HepG2 (cell line): ENCODE data around the gene IL1R1. TPM values are rescaled to one million over a fixed set of nuclear protein-coding genes. Genes with fewer than 3 reads are reported as not detected.

Experiments used
- ATAC-seq: fragments of 200-7000 bp; cut with Tn5 transposase; 3 replicates; pipeline ENCODE4 v1.9.1; 2020; ENCODE audit warnings: mild to moderate bottlenecking, moderate library complexity
- BruUV-seq: library from RNA; stranded (reverse); fragments of 400-500 nt; replicated peaks from 2 replicates; lab custom pipeline; 2021; lab: Mats Ljungman, UMichigan
- CTCF ChIA-PET: fragments of 300-600 bp; formaldehyde crosslinking; extraction: SDS; loops from one replicate; lab custom pipeline; 2021; ENCODE audit warnings: low total read pairs, inconsistent platforms, low intra/inter-chr PET ratio; lab: Yijun Ruan, JAX
- POLR2A ChIA-PET: fragments of 350-600 bp; sonication (Branson Sonifier 250); formaldehyde crosslinking; loops from one replicate; lab custom pipeline; 2020; ENCODE audit warnings: antibody characterized with exemption, inconsistent platforms; lab: Yijun Ruan, JAX
- DNase-seq: peaks from one replicate; pipeline ENCODE4 v3.0.0-alpha.2; 2015; ENCODE audit warnings: low spot score
- FAIRE-seq: peaks from 3 replicates; lab custom pipeline; 2011; peaks lifted over from hg19 to GRCh38; lab: Jason Lieb, UNC
- H2AFZ ChIP-seq: one replicate; pipeline ENCODE4 v1.6.1; 2011; ENCODE audit warnings: low read length, inconsistent platforms
- H3K27ac ChIP-seq: fragments of 300-600 bp; 3 replicates; pipeline ENCODE4 v1.8.0; 2011; ENCODE audit warnings: mixed run types, mild to moderate bottlenecking, mixed read lengths, low read length, inconsistent platforms; ENCODE audit not compliant: insufficient read depth; ENCODE audit errors: extremely low read length
- H3K27me3 ChIP-seq, 2 experiments: fragments of 200-600 bp in 1 of 2; 2 replicates in 1 of 2; 3 replicates in 1 of 2; pipeline versions ENCODE4 v1.6.0 to v1.8.0; 2011; ENCODE audit warnings: low read length in 2 of 2, mild to moderate bottlenecking in 2 of 2, moderate library complexity in 2 of 2, inconsistent platforms in 1 of 2; ENCODE audit not compliant: insufficient read depth in 2 of 2, control insufficient read depth in 1 of 2
- H3K36me3 ChIP-seq, 2 experiments: fragments of 200-600 bp in 1 of 2; replicated peaks in 1 of 2; 2 replicates in 1 of 2; 3 replicates in 1 of 2; pipeline versions ENCODE4 v1.5.1 to v1.8.0; 2011; ENCODE audit warnings: low read length in 2 of 2, inconsistent platforms in 1 of 2; ENCODE audit not compliant: insufficient read depth in 2 of 2, control insufficient read depth in 1 of 2
- H3K4me1 ChIP-seq: 2 replicates; pipeline ENCODE4 v1.5.1; 2012; ENCODE audit warnings: low read length, inconsistent platforms; ENCODE audit not compliant: insufficient read depth
- H3K4me2 ChIP-seq: 2 replicates; pipeline ENCODE4 v1.6.0; 2011; ENCODE audit warnings: low read depth, low read length, inconsistent platforms
- H3K4me3 ChIP-seq, 3 experiments: fragments of 200-600 bp in 1 of 3; sonication (generic), shearing (Covaris generic) in 1 of 3; replicated peaks in 1 of 3; 2 replicates each; pipeline ENCODE4 v1.5.1; 2011 to 2016; ENCODE audit warnings: low read length in 3 of 3, inconsistent platforms in 2 of 3, low read depth in 2 of 3, mild to moderate bottlenecking in 2 of 3, control low read depth in 1 of 3, mixed read lengths in 1 of 3; ENCODE audit not compliant: insufficient read depth in 1 of 3
- H3K79me2 ChIP-seq: one replicate; pipeline ENCODE4 v1.6.1; 2011; ENCODE audit warnings: low read length, inconsistent platforms; ENCODE audit not compliant: insufficient read depth
- H3K9ac ChIP-seq: 2 replicates; pipeline ENCODE4 v1.6.0; 2011; ENCODE audit warnings: mild to moderate bottlenecking, low read depth, low read length, inconsistent platforms; ENCODE audit not compliant: insufficient read depth
- H3K9me3 ChIP-seq: 2 replicates; pipeline ENCODE4 v1.5.1; 2012; ENCODE audit warnings: mild to moderate bottlenecking, low read length
- H4K20me1 ChIP-seq: 2 replicates; pipeline ENCODE4 v1.6.0; 2011; ENCODE audit warnings: inconsistent platforms, mild to moderate bottlenecking, low read length, moderate library complexity; ENCODE audit not compliant: insufficient read depth
- AKNA ChIP-seq: sonication (generic); formaldehyde crosslinking; IDR thresholded peaks from 2 replicates; pipeline ENCODE4 v1.4.0; 2020; ENCODE audit warnings: missing genetic modification reagents, borderline replicate concordance
- ATF2 ChIP-seq: sonication (generic); formaldehyde crosslinking; IDR thresholded peaks from 2 replicates; pipeline ENCODE4 v1.4.0; 2020; ENCODE audit warnings: missing genetic modification reagents
- ELF4 ChIP-seq: sonication (generic); formaldehyde crosslinking; IDR thresholded peaks from 2 replicates; pipeline ENCODE4 v1.5.0; 2020; ENCODE audit warnings: missing genetic modification reagents, mild to moderate bottlenecking, moderate library complexity, borderline replicate concordance
- MZF1 ChIP-seq: sonication (generic); formaldehyde crosslinking; IDR thresholded peaks from 2 replicates; pipeline ENCODE4 v1.8.1; 2023; ENCODE audit warnings: mild to moderate bottlenecking, missing genetic modification reagents, borderline replicate concordance
- SP4 ChIP-seq: sonication (generic); formaldehyde crosslinking; IDR thresholded peaks from 2 replicates; pipeline ENCODE4 v1.8.1; 2023; ENCODE audit warnings: mild to moderate bottlenecking, missing genetic modification reagents
- SRSF1 ChIP-seq: fragments of 200-400 bp; formaldehyde crosslinking; optimal IDR thresholded peaks from 2 replicates; pipeline ENCODE3; 2017; ENCODE audit warnings: mild to moderate bottlenecking, low read depth, low read length, moderate library complexity
- U2AF2 ChIP-seq: fragments of 200-400 bp; formaldehyde crosslinking; IDR thresholded peaks from 2 replicates; pipeline ENCODE4 v1.6.1; 2017; ENCODE audit warnings: low read depth, mild to moderate bottlenecking, low read length
- XBP1 ChIP-seq: sonication (generic); formaldehyde crosslinking; IDR thresholded peaks from 2 replicates; pipeline ENCODE4 v1.5.0; 2020; ENCODE audit warnings: missing genetic modification reagents
- ZMYM3 ChIP-seq: sonication (generic); formaldehyde crosslinking; IDR thresholded peaks from 2 replicates; pipeline ENCODE4 v1.5.1; 2020; ENCODE audit warnings: mild to moderate bottlenecking, missing genetic modification reagents
- ZNF549 ChIP-seq: sonication (generic); formaldehyde crosslinking; IDR thresholded peaks from 2 replicates; pipeline ENCODE4 v1.5.0; 2020; ENCODE audit warnings: missing genetic modification reagents
- ZNF678 ChIP-seq: sonication (generic); formaldehyde crosslinking; IDR thresholded peaks from 2 replicates; pipeline ENCODE4 v1.4.0; 2020; ENCODE audit warnings: mild to moderate bottlenecking, missing genetic modification reagents
- ZNF784 ChIP-seq: sonication (generic); formaldehyde crosslinking; IDR thresholded peaks from 2 replicates; pipeline ENCODE4 v1.5.1; 2020; ENCODE audit warnings: missing genetic modification reagents, mild to moderate bottlenecking, borderline replicate concordance
- ZNF879 ChIP-seq: sonication (generic); formaldehyde crosslinking; IDR thresholded peaks from 2 replicates; pipeline ENCODE4 v1.8.1; 2023; ENCODE audit warnings: missing genetic modification reagents
- ZZZ3 ChIP-seq: sonication (generic); formaldehyde crosslinking; IDR thresholded peaks from 2 replicates; pipeline ENCODE4 v1.4.0; 2020; ENCODE audit warnings: missing genetic modification reagents, mild to moderate bottlenecking, borderline replicate concordance
- WGBS: methylation state at CpG from one replicate; pipeline ENCODE4 v1.1.6; 2017; ENCODE audit warnings: low lambda C conversion rate; 5-methylcytosine and 5-hydroxymethylcytosine counted together
- in situ Hi-C: cut with HindIII; loops from 2 replicates; pipeline ENCODE4 v1.10.0; 2017; ENCODE audit warnings: low pct_unique_long_range_greater_than_20kb; ENCODE audit not compliant: extremely low pct_ligation_motif_present
- intact Hi-C: fragments of 100-400 bp; cut with micrococcal nuclease; formaldehyde crosslinking; loops from one replicate; pipeline ENCODE4 v1.10.0; 2022; ENCODE audit not compliant: unreplicated experiment
- polyA plus RNA-seq, 8 experiments: library from polyadenylated mRNA; depleted of rRNA in 3 of 8; stranded (reverse) in 7 of 8; unstranded in 1 of 8; fragments of >200 nt; fragmentation: Illumina TruSeq in 4 of 8; extraction: Trizol in 4 of 8; gene quantifications; 2 replicates each; pipeline versions ENCODE4 v1.2.1 to v1.2.3, GENCODE V29; 2011 to 2016; ENCODE audit warnings: low read depth in 4 of 8, missing spikeins in 1 of 8, mixed read lengths in 1 of 8; ENCODE audit not compliant: insufficient read depth in 1 of 8
- total RNA-seq, 5 experiments: library from RNA; depleted of rRNA; stranded (reverse); fragments of >200 nt; fragmentation: Illumina TruSeq; extraction: Trizol; gene quantifications; 2 replicates each; pipeline ENCODE4 v1.2.3, GENCODE V29; 2016; ENCODE audit warnings: low read depth in 1 of 5
- TF ChIP-seq, protein P1 (sequence below): IDR thresholded peaks from 2 replicates; pipeline ENCODE4 v1.6.1; 2016; ENCODE audit warnings: low read depth, control low read depth

IL1R1 gene
- total and polyA plus RNA-seq, 2 of the 13 experiments (the other 11 are each of a cell fraction or from before 2014, with no cell fraction given), result 38.0 to 93.1 TPM

DNA sequence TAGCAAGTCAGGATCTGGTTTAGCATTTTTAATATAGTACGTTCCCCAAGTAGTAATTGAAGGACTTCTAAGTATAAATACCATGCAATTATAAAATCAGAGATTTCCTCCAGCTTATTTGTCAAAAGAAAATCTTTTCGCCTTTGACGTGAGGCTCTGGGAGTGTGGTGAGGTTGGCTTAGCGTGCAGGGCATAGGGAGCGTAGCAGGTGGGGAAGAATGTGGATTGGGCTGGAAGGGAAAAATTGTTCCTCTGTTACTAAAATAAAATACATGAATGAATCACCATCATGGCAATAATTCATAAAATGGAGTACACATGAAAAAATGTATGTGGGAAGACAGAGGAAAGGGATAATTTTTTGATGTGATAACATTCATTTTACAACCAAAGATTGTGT lies 38.8 kb downstream of the IL1R1 start (continued):
- TF ChIP-seq ZNF678 (CRISPR knock-in tag) (no peak), ZNF549 (CRISPR knock-in tag) (no peak), SRSF1 (no peak), AKNA (CRISPR knock-in tag) (no peak)
- TF ChIP-seq, protein P1, sequence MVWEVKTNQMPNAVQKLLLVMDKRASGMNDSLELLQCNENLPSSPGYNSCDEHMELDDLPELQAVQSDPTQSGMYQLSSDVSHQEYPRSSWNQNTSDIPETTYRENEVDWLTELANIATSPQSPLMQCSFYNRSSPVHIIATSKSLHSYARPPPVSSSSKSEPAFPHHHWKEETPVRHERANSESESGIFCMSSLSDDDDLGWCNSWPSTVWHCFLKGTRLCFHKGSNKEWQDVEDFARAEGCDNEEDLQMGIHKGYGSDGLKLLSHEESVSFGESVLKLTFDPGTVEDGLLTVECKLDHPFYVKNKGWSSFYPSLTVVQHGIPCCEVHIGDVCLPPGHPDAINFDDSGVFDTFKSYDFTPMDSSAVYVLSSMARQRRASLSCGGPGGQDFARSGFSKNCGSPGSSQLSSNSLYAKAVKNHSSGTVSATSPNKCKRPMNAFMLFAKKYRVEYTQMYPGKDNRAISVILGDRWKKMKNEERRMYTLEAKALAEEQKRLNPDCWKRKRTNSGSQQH (CRISPR knock-in tag), result no peak

GRCh38 chr2:102181919-102182635 lies 39.5 kb downstream of the IL1R1 start:
- 88% methylated on average over 7 of the region's 7 CpGs for WGBS
- no peak overlapping the region for H3K27ac ChIP-seq
- H3K9ac ChIP-seq, result no peak overlapping the region
- no peak overlapping the region for H3K4me3 ChIP-seq
- no peaks in the 10 kb centered on the region for H3K79me2 ChIP-seq
- CTCF ChIA-PET, result no interaction called here
- no peaks in the 10 kb centered on the region for H4K20me1 ChIP-seq
- no peaks in the 10 kb centered on the region for H3K27me3 ChIP-seq
- no peak for FAIRE-seq
- in situ Hi-C loops, result no loop called here
- H2AFZ ChIP-seq, result no peak overlapping the region
- peaks cover 5 to 10% of the 10 kb centered on the region in 2 experiments; a peak in 2 of 5 replicates for H3K36me3 ChIP-seq
- peaks cover 57% of the 10 kb centered on the region for H3K4me1 ChIP-seq
- intact Hi-C loops, result no loop called here
- POLR2A ChIA-PET, result no interaction called here
- ATAC-seq, result peak; percentile 40
- DNase-seq, result no peak
- no peak overlapping the region for H3K4me2 ChIP-seq
- no TSS peak for BruUV-seq
- H3K9me3 ChIP-seq, result no peaks in the 10 kb centered on the region
- no peak for TF ChIP-seq XBP1
- no peak for TF ChIP-seq ZNF879
- TF ChIP-seq ZZZ3, result no peak
- TF ChIP-seq MZF1 (CRISPR knock-in tag), result no peak
- TF ChIP-seq ATF2, result no peak
- TF ChIP-seq ZNF784 (CRISPR knock-in tag), result no peak
- no peak for TF ChIP-seq ELF4 (CRISPR knock-in tag)
- TF ChIP-seq U2AF2, result no peak
- no peak for TF ChIP-seq ZMYM3 (CRISPR knock-in tag)
- no peak for TF ChIP-seq SP4 (CRISPR knock-in tag)
